Testis (tissue), 2 donors: ENCODE data around the gene TVP23A.

Experiments used
- CTCF ChIP-seq, 3 experiments: fragments of 450-650 bp in 2 of 3; fragments of 200-600 bp in 1 of 3; sonication (generic) in 1 of 3; IDR thresholded peaks; one replicate each; pipeline ENCODE4 v1.5.1; 2016 to 2019; ENCODE audit warnings: antibody characterized with exemption in 3 of 3, mild to moderate bottlenecking in 2 of 3, moderate library complexity in 1 of 3
- POLR2A ChIP-seq: fragments of 450-650 bp; IDR thresholded peaks from one replicate; pipeline ENCODE4 v1.6.1; 2017; ENCODE audit warnings: antibody characterized with exemption, mild to moderate bottlenecking, moderate library complexity

GRCh38 chr16:10740000-10740844, 78.4 kb downstream of the TVP23A start:
- no peak for TF ChIP-seq CTCF (IDR thresholded peaks at IDR 0.05)
- no peak for TF ChIP-seq POLR2A
